ENCODE measurements around the gene RFX1. TPM values are rescaled to one million over a fixed set of nuclear protein-coding genes. Genes with fewer than 3 reads are reported as not detected.

RFX1 gene
- total and polyA plus RNA-seq, 2 experiments from 2014 or later, result 2.2 to 2.4 TPM

- Histone ChIP-seq H3K4me1 (ENCODE audit: insufficient read depth) (peaks cover 5% of the 10 kb centered on the region), H3K9me3 (ENCODE audit: low read depth) (no peaks in the 10 kb centered on the region), H3K27me3 (peaks cover 14% of the 10 kb centered on the region), H3K36me3 (replicated peaks; ENCODE audit: insufficient read depth, low read depth) (no peaks in the 10 kb centered on the region), H2AFZ (no peak overlapping the region), H3K4me2 (no peak overlapping the region), H3K4me3 (no peak overlapping the region), H3K9me2 (replicated peaks; ENCODE audit: insufficient read depth) (no peaks in the 10 kb centered on the region), H3K27ac (no peak overlapping the region), H3K79me2 (no peaks in the 10 kb centered on the region), H4K20me1 (ENCODE audit: insufficient read depth, poor library complexity, severe bottlenecking) (no peaks in the 10 kb centered on the region)
- DNase-seq (ENCODE audit: low spot score), result no peak
- TF ChIP-seq EZH2phosphoT487 (IDR thresholded peaks at IDR 0.05; ENCODE audit: low read depth, severe bottlenecking, unreplicated experiment) (no peak), EZH2 (IDR thresholded peaks at IDR 0.05; ENCODE audit: borderline replicate concordance) (no peak)
- TF ChIP-seq, protein P1, sequence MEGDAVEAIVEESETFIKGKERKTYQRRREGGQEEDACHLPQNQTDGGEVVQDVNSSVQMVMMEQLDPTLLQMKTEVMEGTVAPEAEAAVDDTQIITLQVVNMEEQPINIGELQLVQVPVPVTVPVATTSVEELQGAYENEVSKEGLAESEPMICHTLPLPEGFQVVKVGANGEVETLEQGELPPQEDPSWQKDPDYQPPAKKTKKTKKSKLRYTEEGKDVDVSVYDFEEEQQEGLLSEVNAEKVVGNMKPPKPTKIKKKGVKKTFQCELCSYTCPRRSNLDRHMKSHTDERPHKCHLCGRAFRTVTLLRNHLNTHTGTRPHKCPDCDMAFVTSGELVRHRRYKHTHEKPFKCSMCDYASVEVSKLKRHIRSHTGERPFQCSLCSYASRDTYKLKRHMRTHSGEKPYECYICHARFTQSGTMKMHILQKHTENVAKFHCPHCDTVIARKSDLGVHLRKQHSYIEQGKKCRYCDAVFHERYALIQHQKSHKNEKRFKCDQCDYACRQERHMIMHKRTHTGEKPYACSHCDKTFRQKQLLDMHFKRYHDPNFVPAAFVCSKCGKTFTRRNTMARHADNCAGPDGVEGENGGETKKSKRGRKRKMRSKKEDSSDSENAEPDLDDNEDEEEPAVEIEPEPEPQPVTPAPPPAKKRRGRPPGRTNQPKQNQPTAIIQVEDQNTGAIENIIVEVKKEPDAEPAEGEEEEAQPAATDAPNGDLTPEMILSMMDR (IDR thresholded peaks at IDR 0.05; ENCODE audit: poor library complexity), result no peak
- 95% methylated on average over 6 of the region's 6 CpGs for WGBS (ENCODE audit: low lambda C conversion rate, missing lambda C conversion rate)
Observed at GRCh38 chr19:14054099-14054498, 48.0 kb upstream of the RFX1 start.

- Histone ChIP-seq H3K27me3 (peaks cover 8% of the 10 kb centered on the region), H3K36me3 (replicated peaks; ENCODE audit: insufficient read depth, low read depth) (no peaks in the 10 kb centered on the region), H4K20me1 (ENCODE audit: insufficient read depth, poor library complexity, severe bottlenecking) (no peaks in the 10 kb centered on the region), H3K4me2 (no peak overlapping the region), H3K9me3 (ENCODE audit: low read depth) (no peaks in the 10 kb centered on the region), H3K4me1 (ENCODE audit: insufficient read depth) (peaks cover 5% of the 10 kb centered on the region), H2AFZ (no peak overlapping the region), H3K9me2 (replicated peaks; ENCODE audit: insufficient read depth) (no peaks in the 10 kb centered on the region), H3K4me3 (no peak overlapping the region), H3K79me2 (no peaks in the 10 kb centered on the region), H3K27ac (no peak overlapping the region)
- DNase-seq (ENCODE audit: low spot score), result no peak
- TF ChIP-seq, protein P1 (IDR thresholded peaks at IDR 0.05; ENCODE audit: poor library complexity), result no peak
- WGBS (ENCODE audit: low lambda C conversion rate, missing lambda C conversion rate), result 96% methylated on average over 11 of the region's 11 CpGs
Observed at GRCh38 chr19:14053500-14053899, 47.4 kb upstream of the RFX1 start.

- H3K27ac ChIP-seq, result no peak overlapping the region
- H3K9me2 ChIP-seq (replicated peaks; ENCODE audit: insufficient read depth), result no peaks in the 10 kb centered on the region
- no peaks in the 10 kb centered on the region for H3K9me3 ChIP-seq (ENCODE audit: low read depth)
- H3K4me3 ChIP-seq, result no peak overlapping the region
- no peak overlapping the region for H3K4me2 ChIP-seq
- no peak for DNase-seq (ENCODE audit: low spot score)
- H2AFZ ChIP-seq, result no peak overlapping the region
- peaks cover 4% of the 10 kb centered on the region for H3K4me1 ChIP-seq (ENCODE audit: insufficient read depth)
- WGBS (ENCODE audit: low lambda C conversion rate, missing lambda C conversion rate), result 97% methylated on average over 3 of the region's 3 CpGs
- no peaks in the 10 kb centered on the region for H3K79me2 ChIP-seq
- no peaks in the 10 kb centered on the region for H4K20me1 ChIP-seq (ENCODE audit: insufficient read depth, poor library complexity, severe bottlenecking)
- TF ChIP-seq, protein P1 (IDR thresholded peaks at IDR 0.05; ENCODE audit: poor library complexity), result no peak
- TF ChIP-seq EZH2 (IDR thresholded peaks at IDR 0.05; ENCODE audit: borderline replicate concordance) (no peak), EZH2phosphoT487 (IDR thresholded peaks at IDR 0.05; ENCODE audit: low read depth, severe bottlenecking, unreplicated experiment) (no peak)
- H3K36me3 ChIP-seq (replicated peaks; ENCODE audit: insufficient read depth, low read depth), result no peaks in the 10 kb centered on the region
- H3K27me3 ChIP-seq, result peaks cover 4% of the 10 kb centered on the region
Observed at GRCh38 chr19:14053032-14053431, 46.9 kb upstream of the RFX1 start.

DNA sequence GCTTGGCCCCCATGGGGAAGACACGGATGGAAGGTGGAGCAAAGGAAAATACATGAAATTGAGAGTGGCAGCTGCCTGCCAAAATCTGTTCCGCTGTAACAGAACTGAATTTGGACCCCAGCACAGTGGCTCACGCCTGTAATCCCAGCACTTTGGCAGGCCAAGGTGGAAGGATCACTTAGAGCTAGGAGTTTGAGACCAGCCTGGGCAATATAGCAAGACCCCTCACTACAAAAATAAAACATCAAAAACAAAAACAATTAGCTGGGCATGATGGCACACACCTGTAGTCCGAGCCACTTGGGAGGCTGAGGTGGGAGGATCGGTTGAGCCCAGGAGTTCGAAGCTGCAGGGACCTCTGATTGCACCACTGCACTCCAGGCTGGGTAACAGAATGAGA is 46.4 kb upstream of the RFX1 start:
- no peak for DNase-seq (ENCODE audit: low spot score)
- TF ChIP-seq EZH2 (IDR thresholded peaks at IDR 0.05; ENCODE audit: borderline replicate concordance) (no peak), EZH2phosphoT487 (IDR thresholded peaks at IDR 0.05; ENCODE audit: low read depth, severe bottlenecking, unreplicated experiment) (no peak)
- TF ChIP-seq, protein P1 (IDR thresholded peaks at IDR 0.05; ENCODE audit: poor library complexity), result no peak
- Histone ChIP-seq H3K27ac (no peak overlapping the region), H2AFZ (no peak overlapping the region), H3K79me2 (no peaks in the 10 kb centered on the region), H3K4me1 (ENCODE audit: insufficient read depth) (no peaks in the 10 kb centered on the region), H3K4me2 (no peak overlapping the region), H3K9me2 (replicated peaks; ENCODE audit: insufficient read depth) (no peaks in the 10 kb centered on the region), H3K9me3 (ENCODE audit: low read depth) (no peaks in the 10 kb centered on the region), H3K36me3 (replicated peaks; ENCODE audit: insufficient read depth, low read depth) (no peaks in the 10 kb centered on the region), H4K20me1 (ENCODE audit: insufficient read depth, poor library complexity, severe bottlenecking) (no peaks in the 10 kb centered on the region), H3K27me3 (no peaks in the 10 kb centered on the region), H3K4me3 (no peak overlapping the region)
- WGBS (ENCODE audit: low lambda C conversion rate, missing lambda C conversion rate), result 91% methylated on average over 6 of the region's 6 CpGs

Measured in hepatocyte (in vitro differentiated cells).